ENCODE data around the gene CTDSPL.

Gene CTDSPL

GRCh38 chr3:37945807-37946530 is 84.3 kb downstream of the CTDSPL start:
- no peak for TF ChIP-seq CTCF (IDR thresholded peaks at IDR 0.05; ENCODE audit: insufficient read depth, missing control alignments)
- DNase-seq (ENCODE audit: insufficient read length, low spot score) (no peak), FAIRE-seq (no peak)

- DNase-seq (ENCODE audit: insufficient read length, low spot score) = no peak
These were observed 84.8 kb downstream of the CTDSPL start for GRCh38 chr3:37946531-37946889.

GRCh38 chr3:37949866-37950265 is 88.2 kb downstream of the CTDSPL start:
- no peak for TF ChIP-seq CTCF (IDR thresholded peaks at IDR 0.05; ENCODE audit: insufficient read depth, missing control alignments)
- FAIRE-seq (no peak), DNase-seq (ENCODE audit: insufficient read length, low spot score) (no peak)

More at GRCh38 chr3:37946531-37946889, 84.8 kb downstream of the CTDSPL start:
- no peak for FAIRE-seq
- no peak for TF ChIP-seq CTCF (IDR thresholded peaks at IDR 0.05; ENCODE audit: insufficient read depth, missing control alignments)

- FAIRE-seq (no peak), DNase-seq (ENCODE audit: insufficient read length, low spot score) (no peak)
- no peak for TF ChIP-seq CTCF (IDR thresholded peaks at IDR 0.05; ENCODE audit: insufficient read depth, missing control alignments)
These were observed 90.9 kb downstream of the CTDSPL start for GRCh38 chr3:37952564-37952963.

DNA sequence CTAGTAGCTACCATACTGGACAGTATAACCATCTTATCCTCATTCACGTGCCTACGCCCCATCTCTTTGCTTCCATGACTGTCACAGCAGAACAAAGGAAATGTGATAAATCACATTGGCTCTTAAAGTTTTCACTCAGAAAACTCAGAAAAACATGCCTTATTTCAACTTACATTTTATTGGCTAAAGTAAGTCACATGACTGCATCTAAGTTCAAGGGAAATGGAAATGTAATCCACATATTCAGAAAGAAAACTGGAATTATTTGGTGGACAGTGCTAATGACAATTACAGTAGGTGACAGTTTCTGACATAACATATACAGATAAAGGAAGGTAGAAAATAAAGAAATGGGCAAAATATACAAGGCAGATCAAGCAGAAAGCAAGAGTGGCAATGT is 91.5 kb downstream of the CTDSPL start:
- TF ChIP-seq CTCF (IDR thresholded peaks at IDR 0.05; ENCODE audit: insufficient read depth, missing control alignments) = no peak
- no peak for FAIRE-seq
- DNase-seq (ENCODE audit: insufficient read length, low spot score) = no peak

DNA sequence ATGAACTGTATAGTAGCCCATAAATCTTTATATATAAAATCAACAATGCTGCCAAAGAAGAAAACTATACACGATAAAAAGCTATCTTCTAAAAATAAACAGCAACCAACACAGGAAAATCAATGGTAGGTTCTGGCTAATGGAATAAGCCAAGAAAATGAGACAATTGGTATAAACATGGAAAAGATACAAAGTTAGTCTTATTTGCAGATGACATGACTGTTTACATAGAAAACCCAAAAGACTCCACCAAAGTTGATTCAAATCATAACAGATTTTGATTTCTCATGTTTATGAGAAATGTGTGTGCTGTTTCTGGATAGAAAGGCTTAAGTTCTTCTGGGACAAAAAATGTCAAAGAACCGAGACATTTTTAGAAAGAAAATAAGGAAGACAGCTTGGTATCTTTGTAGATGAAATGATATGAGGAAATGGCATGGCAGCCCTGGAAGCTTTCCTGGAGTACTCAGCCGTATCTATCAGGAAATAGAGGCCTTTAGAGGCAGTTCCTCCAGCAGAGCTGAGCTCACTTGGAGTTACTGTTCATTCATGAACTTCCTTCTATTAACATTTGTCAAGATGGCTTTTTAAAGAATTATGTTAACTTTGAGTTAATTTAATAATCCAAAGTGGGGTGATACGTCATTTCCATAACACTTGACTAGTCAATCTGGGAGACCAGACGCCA is 92.2 kb downstream of the CTDSPL start:
- TF ChIP-seq CTCF (IDR thresholded peaks at IDR 0.05; ENCODE audit: insufficient read depth, missing control alignments) = no peak
- no peak for FAIRE-seq
- no peak for DNase-seq (ENCODE audit: insufficient read length, low spot score)

GRCh38 chr3:37954881-37955280 is 93.2 kb downstream of the CTDSPL start:
- no peak for FAIRE-seq
- no peak for DNase-seq (ENCODE audit: insufficient read length, low spot score)
- TF ChIP-seq CTCF (IDR thresholded peaks at IDR 0.05; ENCODE audit: insufficient read depth, missing control alignments) = no peak
